Measurements from ENCODE around the gene POFUT2. TPM values are rescaled to one million over a fixed set of nuclear protein-coding genes. Genes with fewer than 3 reads are reported as not detected.

The POFUT2 gene
- total RNA-seq, 2 donors from 2014 or later, result 48.5 to 66.4 TPM

DNA sequence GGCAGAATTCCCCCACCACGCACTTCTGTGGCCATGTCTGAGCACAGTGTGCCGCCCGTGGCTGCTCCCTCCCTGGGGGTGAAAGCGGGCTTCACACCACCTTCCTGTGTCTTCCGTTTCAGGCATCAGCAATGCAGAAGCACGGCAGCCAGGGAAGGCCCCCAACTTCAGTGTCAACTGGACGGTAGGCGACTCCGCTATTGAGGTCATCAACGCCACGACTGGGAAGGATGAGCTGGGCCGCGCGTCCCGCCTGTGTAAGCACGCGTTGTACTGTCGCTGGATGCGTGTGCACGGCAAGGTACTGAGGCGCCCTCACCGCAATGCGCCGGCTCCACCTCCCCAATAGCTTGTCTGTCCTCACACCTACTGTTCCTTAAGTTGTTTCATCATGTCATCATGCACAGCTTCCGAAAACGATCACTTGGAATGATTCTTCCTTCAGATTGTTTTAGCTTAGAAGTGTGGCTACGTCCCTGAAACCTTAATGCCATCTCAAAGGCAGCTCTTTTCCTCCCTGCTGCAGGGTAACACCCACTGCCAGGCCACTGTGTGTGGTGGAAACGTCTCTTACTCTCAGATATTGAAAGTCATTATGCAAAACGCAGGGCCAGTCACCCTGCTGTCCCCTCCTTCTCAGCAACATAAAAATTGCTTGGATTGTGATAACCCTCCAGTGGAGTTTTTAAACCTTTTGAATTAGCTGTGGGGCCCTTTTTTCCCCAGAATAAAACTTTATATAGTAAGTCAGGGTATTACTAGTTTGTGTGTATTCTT is 66.8 kb downstream of the POFUT2 start:
- H3K4me3 Mint-ChIP-seq, result no peak overlapping the region
- H3K4me1 Mint-ChIP-seq, result peaks cover 19% of the 10 kb centered on the region
- H3K27ac Mint-ChIP-seq, result no peak overlapping the region
- ATAC-seq (no peak), DNase-seq (no peak)
- H3K9me3 ChIP-seq (ENCODE audit: control insufficient read depth, low read length, poor library complexity, severe bottlenecking), result no peaks in the 10 kb centered on the region
- no peaks in the 10 kb centered on the region for H3K27me3 Mint-ChIP-seq
- peaks cover 12% of the 10 kb centered on the region for H3K36me3 Mint-ChIP-seq (ENCODE audit: low read depth)

DNA sequence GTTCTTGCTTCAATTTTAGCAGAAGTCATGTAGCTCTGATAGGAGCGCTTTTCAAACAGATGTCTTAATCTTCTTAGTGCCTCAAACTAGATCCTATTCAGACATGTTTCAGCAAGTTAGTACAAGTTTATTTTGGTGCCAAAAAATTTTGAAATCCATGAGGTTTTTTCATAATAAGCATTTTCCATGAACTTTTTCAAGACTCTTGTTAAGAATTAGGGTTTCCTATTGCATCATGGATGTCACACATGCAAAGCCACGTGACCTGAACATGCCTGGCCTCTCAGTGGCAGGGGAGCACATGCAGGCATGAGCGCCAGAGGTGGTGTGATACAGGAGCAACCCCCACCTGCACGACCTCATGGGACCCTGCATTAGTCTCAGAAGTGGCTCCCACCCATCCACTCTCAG is 67.6 kb downstream of the POFUT2 start:
- DNase-seq, result no peak
- no peaks in the 10 kb centered on the region for H3K9me3 ChIP-seq (ENCODE audit: control insufficient read depth, low read length, poor library complexity, severe bottlenecking)
- H3K27me3 Mint-ChIP-seq, result no peaks in the 10 kb centered on the region
- ATAC-seq, result no peak
- H3K4me1 Mint-ChIP-seq, result peaks cover 14% of the 10 kb centered on the region
- H3K36me3 Mint-ChIP-seq (ENCODE audit: low read depth), result peaks cover 12% of the 10 kb centered on the region
- H3K27ac Mint-ChIP-seq, result peak overlapping the region; percentile 27
- no peak overlapping the region for H3K4me3 Mint-ChIP-seq

DNA sequence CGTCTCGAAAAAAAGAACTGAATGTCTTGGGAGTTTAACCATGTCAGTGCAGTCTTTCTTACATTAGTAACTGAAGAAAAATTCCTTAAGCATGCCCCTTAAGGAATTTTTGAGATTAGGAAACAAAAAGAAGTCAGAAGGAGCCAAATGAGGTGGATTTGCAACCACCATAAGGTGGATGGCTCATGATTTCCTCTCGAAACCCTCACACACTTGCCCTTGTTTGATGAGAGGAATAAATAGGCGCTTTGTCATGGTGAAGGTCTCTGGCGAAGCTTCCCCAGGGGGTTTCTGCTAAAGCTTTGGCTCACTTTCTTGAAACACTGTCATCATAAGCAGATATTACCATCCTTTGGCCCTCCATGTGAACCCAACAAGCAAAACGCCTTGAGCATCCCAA is 68.2 kb downstream of the POFUT2 start:
- DNase-seq (no peak), ATAC-seq (no peak)
- Mint-ChIP-seq H3K27ac (peak overlapping the region; percentile 27), H3K4me1 (peaks cover 10% of the 10 kb centered on the region), H3K36me3 (ENCODE audit: low read depth) (peaks cover 12% of the 10 kb centered on the region), H3K27me3 (no peaks in the 10 kb centered on the region), H3K4me3 (no peak overlapping the region)
- no peaks in the 10 kb centered on the region for H3K9me3 ChIP-seq (ENCODE audit: control insufficient read depth, low read length, poor library complexity, severe bottlenecking)

DNA sequence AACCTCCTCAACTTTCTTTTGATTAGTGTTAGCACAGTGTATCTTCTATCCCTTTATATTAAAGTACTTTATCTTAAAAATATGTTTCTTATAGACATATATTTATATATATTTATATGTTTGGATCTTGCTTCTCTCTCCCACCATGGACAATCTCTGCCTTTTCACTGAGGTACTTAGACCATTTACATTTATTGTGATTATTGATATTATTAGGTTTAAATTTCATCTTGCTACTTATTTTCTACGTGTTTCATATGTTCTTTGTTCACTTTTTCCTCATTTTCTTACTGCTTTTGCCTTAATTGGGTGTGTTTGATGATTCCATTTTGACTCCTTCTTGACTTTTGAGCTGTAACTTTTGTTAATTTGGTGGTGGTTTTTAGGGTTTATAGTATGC is 70.7 kb downstream of the POFUT2 start:
- H3K36me3 Mint-ChIP-seq (ENCODE audit: low read depth), result peaks cover 12% of the 10 kb centered on the region

DNA sequence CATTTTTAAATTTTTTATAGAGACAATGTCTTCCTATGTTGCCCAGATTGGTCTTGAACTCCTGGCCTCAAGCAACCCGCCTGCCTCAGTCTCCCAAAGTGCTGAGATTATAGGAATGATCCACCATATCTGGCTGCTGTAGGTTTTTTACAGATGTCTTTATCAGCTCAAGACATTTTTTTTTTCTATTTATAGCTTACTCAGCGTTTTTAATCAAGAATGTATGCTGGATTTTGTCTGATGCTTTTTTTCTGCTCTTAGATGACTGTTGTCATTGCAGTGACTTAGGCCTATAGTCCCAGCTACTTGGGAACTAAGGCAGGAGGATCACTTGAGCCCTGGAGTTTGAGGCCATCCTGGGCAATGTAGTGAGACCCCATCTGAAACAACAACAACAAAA is 72.5 kb downstream of the POFUT2 start:
- peaks cover 8% of the 10 kb centered on the region for H3K4me1 Mint-ChIP-seq
- H3K4me3 Mint-ChIP-seq, result no peak overlapping the region
- peaks cover 12% of the 10 kb centered on the region for H3K36me3 Mint-ChIP-seq (ENCODE audit: low read depth)
- H3K27ac Mint-ChIP-seq, result no peak overlapping the region
- no peaks in the 10 kb centered on the region for H3K9me3 ChIP-seq (ENCODE audit: control insufficient read depth, low read length, poor library complexity, severe bottlenecking)
- DNase-seq, result no peak
- H3K27me3 Mint-ChIP-seq, result no peaks in the 10 kb centered on the region
- ATAC-seq, result no peak

More for the DNA sequence above, 70.7 kb downstream of the POFUT2 start:
- ATAC-seq (no peak), DNase-seq (no peak)
- H3K4me1 Mint-ChIP-seq, result peaks cover 6% of the 10 kb centered on the region
- H3K4me3 Mint-ChIP-seq, result no peak overlapping the region
- no peaks in the 10 kb centered on the region for H3K9me3 ChIP-seq (ENCODE audit: control insufficient read depth, low read length, poor library complexity, severe bottlenecking)
- H3K27ac Mint-ChIP-seq, result no peak overlapping the region
- H3K27me3 Mint-ChIP-seq, result no peaks in the 10 kb centered on the region

Other genes with a start within 250 kb of the POFUT2 start
- gene ADARB1, start 213.3 kb downstream of the POFUT2 start, total RNA-seq, result 10 to 100 TPM; 28.4 to 37.0 TPM
- gene COL18A1, start 117.3 kb upstream of the POFUT2 start, total RNA-seq, result 10 to 100 TPM in 1 of 2 donors, 1 to 10 TPM in 1; 5.4 to 17.1 TPM